Astrocyte (in vitro differentiated cells and primary cell): Measurements from ENCODE around the gene HSPA14. TPM values are rescaled to one million over a fixed set of nuclear protein-coding genes. Genes with fewer than 3 reads are reported as not detected.
"Not testable (repeated sequence)": the region's sequence is repeated elsewhere in the genome, so short reads cannot be mapped to it uniquely, and the experiment has no call there.

ENCODE experiments used
- DNase-seq: peaks from one replicate; pipeline ENCODE4 v3.0.0-alpha.2; 2010; ENCODE audit warnings: low read depth
- FAIRE-seq: peaks from 2 replicates; lab custom pipeline; 2011; peaks lifted over from hg19 to GRCh38; lab: Jason Lieb, UNC
- H2AFZ ChIP-seq: 2 replicates; pipeline ENCODE4 v1.6.0; 2012; ENCODE audit warnings: low read depth, low read length, inconsistent platforms
- H3K27ac ChIP-seq: 2 replicates; pipeline ENCODE4 v1.5.1; 2011; ENCODE audit warnings: low read depth, low read length, inconsistent platforms
- H3K27me3 ChIP-seq: 2 replicates; pipeline ENCODE4 v1.6.0; 2011; ENCODE audit warnings: low read length, inconsistent platforms; ENCODE audit not compliant: insufficient read depth
- H3K36me3 ChIP-seq: 2 replicates; pipeline ENCODE4 v1.5.1; 2011; ENCODE audit warnings: low read length, inconsistent platforms; ENCODE audit not compliant: insufficient read depth
- H3K4me1 ChIP-seq: 2 replicates; pipeline ENCODE4 v1.5.1; 2011; ENCODE audit warnings: low read length, inconsistent platforms; ENCODE audit not compliant: insufficient read depth
- H3K4me2 ChIP-seq: 2 replicates; pipeline ENCODE4 v1.6.0; 2012; ENCODE audit warnings: low read length, inconsistent platforms
- H3K4me3 ChIP-seq: 2 replicates; pipeline ENCODE4 v1.5.1; 2011; ENCODE audit warnings: low read depth, mild to moderate bottlenecking, low read length, inconsistent platforms; ENCODE audit not compliant: insufficient read depth
- H3K79me2 ChIP-seq: 2 replicates; pipeline ENCODE4 v1.6.0; 2012; ENCODE audit warnings: mild to moderate bottlenecking, low read length, inconsistent platforms; ENCODE audit not compliant: insufficient read depth
- H3K9ac ChIP-seq: 2 replicates; pipeline ENCODE4 v1.6.0; 2012; ENCODE audit warnings: mild to moderate bottlenecking, low read length, inconsistent platforms
- H3K9me3 ChIP-seq: 2 replicates; pipeline ENCODE4 v1.5.1; 2012; ENCODE audit warnings: low read depth, mild to moderate bottlenecking, low read length, inconsistent platforms; ENCODE audit not compliant: insufficient read depth
- H4K20me1 ChIP-seq: 2 replicates; pipeline ENCODE4 v1.6.0; 2012; ENCODE audit warnings: low read length, inconsistent platforms; ENCODE audit not compliant: insufficient read depth
- H3K27ac Mint-ChIP-seq: one replicate; pipeline ENCODE4 v1.8.0; 2021; ENCODE audit warnings: mild to moderate bottlenecking, mixed read lengths; ENCODE audit not compliant: unreplicated experiment
- H3K27me3 Mint-ChIP-seq: one replicate; pipeline ENCODE4 v1.8.0; 2021; ENCODE audit warnings: low read depth, mixed read lengths; ENCODE audit not compliant: unreplicated experiment
- H3K36me3 Mint-ChIP-seq: one replicate; pipeline ENCODE4 v1.8.0; 2021; ENCODE audit warnings: low read depth, mixed read lengths; ENCODE audit not compliant: unreplicated experiment
- H3K4me1 Mint-ChIP-seq: one replicate; pipeline ENCODE4 v1.8.0; 2021; ENCODE audit warnings: low read depth, mixed read lengths; ENCODE audit not compliant: unreplicated experiment
- H3K4me3 Mint-ChIP-seq: one replicate; pipeline ENCODE4 v1.8.0; 2021; ENCODE audit warnings: mild to moderate bottlenecking, moderate library complexity, mixed read lengths; ENCODE audit not compliant: unreplicated experiment
- H3K9me3 Mint-ChIP-seq: one replicate; pipeline ENCODE4 v1.8.0; 2021; ENCODE audit warnings: mild to moderate bottlenecking, mixed read lengths; ENCODE audit not compliant: unreplicated experiment
- CTCF ChIP-seq: IDR thresholded peaks from 2 replicates; pipeline ENCODE4 v1.5.1; 2011; ENCODE audit warnings: low read depth, mild to moderate bottlenecking, inconsistent platforms, low read length, moderate library complexity; ENCODE audit not compliant: insufficient read depth
- EZH2 ChIP-seq: IDR thresholded peaks from 2 replicates; pipeline ENCODE4 v1.6.1; 2012; ENCODE audit warnings: mild to moderate bottlenecking, low read length, inconsistent platforms; ENCODE audit not compliant: insufficient read depth
- total RNA-seq: library from RNA; stranded (reverse); gene quantifications from 2 replicates; pipeline ENCODE4 v1.2.1, GENCODE V29; 2021

The HSPA14 gene
- total RNA-seq, 1 donor from 2014 or later = 12.8 TPM

GRCh38 chr10:14904864-14905263 is 66.8 kb downstream of the HSPA14 start:
- H2AFZ ChIP-seq = no peak overlapping the region
- H3K9ac ChIP-seq = no peak overlapping the region
- no peaks in the 10 kb centered on the region for H3K4me1 ChIP-seq
- H3K36me3 ChIP-seq = peaks cover 30% of the 10 kb centered on the region
- H3K4me3 ChIP-seq = no peak overlapping the region
- Mint-ChIP-seq H3K4me1 (no peaks in the 10 kb centered on the region), H3K36me3 (peaks cover 21% of the 10 kb centered on the region), H3K9me3 (no peaks in the 10 kb centered on the region), H3K27ac (no peak overlapping the region), H3K27me3 (no peaks in the 10 kb centered on the region), H3K4me3 (no peak overlapping the region)
- FAIRE-seq (no peak), DNase-seq (no peak)
- no peaks in the 10 kb centered on the region for H3K9me3 ChIP-seq
- H3K27me3 ChIP-seq = no peaks in the 10 kb centered on the region
- H4K20me1 ChIP-seq = no peaks in the 10 kb centered on the region
- H3K27ac ChIP-seq = no peak overlapping the region
- no peak overlapping the region for H3K4me2 ChIP-seq
- H3K79me2 ChIP-seq = no peaks in the 10 kb centered on the region
- TF ChIP-seq EZH2 = no peak
- no peak for TF ChIP-seq CTCF

- Histone ChIP-seq H3K4me3 (no peak overlapping the region), H3K9ac (no peak overlapping the region), H3K27me3 (no peaks in the 10 kb centered on the region), H3K4me2 (no peak overlapping the region), H3K36me3 (peaks cover 38% of the 10 kb centered on the region), H3K4me1 (no peaks in the 10 kb centered on the region), H4K20me1 (no peaks in the 10 kb centered on the region), H3K27ac (no peak overlapping the region), H2AFZ (no peak overlapping the region), H3K9me3 (no peaks in the 10 kb centered on the region), H3K79me2 (no peaks in the 10 kb centered on the region)
- H3K4me1 Mint-ChIP-seq = no peaks in the 10 kb centered on the region
- H3K27me3 Mint-ChIP-seq = no peaks in the 10 kb centered on the region
- peaks cover 26% of the 10 kb centered on the region for H3K36me3 Mint-ChIP-seq
- no peaks in the 10 kb centered on the region for H3K9me3 Mint-ChIP-seq
- no peak overlapping the region for H3K4me3 Mint-ChIP-seq
- FAIRE-seq (no peak), DNase-seq (no peak)
- H3K27ac Mint-ChIP-seq = no peak overlapping the region
- TF ChIP-seq EZH2 (no peak), CTCF (no peak)
Observed at GRCh38 chr10:14905890-14906289, 67.8 kb downstream of the HSPA14 start.

GRCh38 chr10:14906765-14907164 is 68.7 kb downstream of the HSPA14 start:
- H3K4me3 ChIP-seq = no peak overlapping the region
- FAIRE-seq = no peak

GRCh38 chr10:14907591-14907990 is 69.5 kb downstream of the HSPA14 start:
- H3K27ac Mint-ChIP-seq, H3K27ac ChIP-seq, H3K9me3 Mint-ChIP-seq, H4K20me1 ChIP-seq, H3K4me3 ChIP-seq, H3K4me1 ChIP-seq, H2AFZ ChIP-seq, H3K27me3 ChIP-seq, H3K4me1 Mint-ChIP-seq, H3K4me3 Mint-ChIP-seq, H3K27me3 Mint-ChIP-seq, DNase-seq, H3K79me2 ChIP-seq, H3K9ac ChIP-seq, FAIRE-seq, H3K4me2 ChIP-seq, H3K9me3 ChIP-seq: not testable (repeated sequence)
- peaks cover 28% of the 10 kb centered on the region for H3K36me3 Mint-ChIP-seq
- H3K36me3 ChIP-seq = peaks cover 42% of the 10 kb centered on the region

More at GRCh38 chr10:14906765-14907164, 68.7 kb downstream of the HSPA14 start:
- no peaks in the 10 kb centered on the region for H3K9me3 ChIP-seq
- H3K27me3 Mint-ChIP-seq = no peaks in the 10 kb centered on the region
- peaks cover 28% of the 10 kb centered on the region for H3K36me3 Mint-ChIP-seq
- no peaks in the 10 kb centered on the region for H3K4me1 Mint-ChIP-seq
- peaks cover 42% of the 10 kb centered on the region for H3K36me3 ChIP-seq
- no peaks in the 10 kb centered on the region for H4K20me1 ChIP-seq
- no peak overlapping the region for H3K27ac Mint-ChIP-seq
- no peak overlapping the region for H2AFZ ChIP-seq
- no peak overlapping the region for H3K27ac ChIP-seq
- no peaks in the 10 kb centered on the region for H3K9me3 Mint-ChIP-seq
- TF ChIP-seq EZH2 (no peak), CTCF (no peak)
- no peak overlapping the region for H3K4me3 Mint-ChIP-seq
- H3K27me3 ChIP-seq = no peaks in the 10 kb centered on the region
- no peaks in the 10 kb centered on the region for H3K4me1 ChIP-seq
- H3K79me2 ChIP-seq = no peaks in the 10 kb centered on the region
- no peak overlapping the region for H3K4me2 ChIP-seq
- no peak overlapping the region for H3K9ac ChIP-seq
- DNase-seq = no peak
